Choroid plexus epithelial cell (primary cell): ENCODE data around the gene ATXN7L1.
"Not testable (repeated sequence)": the region's sequence is repeated elsewhere in the genome, so short reads cannot be mapped to it uniquely, and the experiment has no call there.

ENCODE experiments used
- DNase-seq: peaks from one replicate; pipeline ENCODE4 v3.0.0-alpha.2; 2010; ENCODE audit warnings: low read depth
- H3K4me3 ChIP-seq: 2 replicates; pipeline ENCODE4 v1.5.1; 2011; ENCODE audit warnings: low read depth, mild to moderate bottlenecking, control low read depth, low read length, moderate library complexity
- CTCF ChIP-seq: conservative IDR thresholded peaks from 2 replicates; pipeline ENCODE4 v1.5.1; 2011; ENCODE audit warnings: low read depth, mild to moderate bottlenecking, control low read depth, inconsistent platforms, low read length, moderate library complexity

The ATXN7L1 gene

GRCh38 chr7:105715528-105715927, 160.9 kb downstream of the ATXN7L1 start:
- no peak for DNase-seq
- no peak for TF ChIP-seq CTCF
- no peak overlapping the region for H3K4me3 ChIP-seq

GRCh38 chr7:105713488-105714465, 162.6 kb downstream of the ATXN7L1 start:
- H3K4me3 ChIP-seq: no peak overlapping the region
- no peak for TF ChIP-seq CTCF
- DNase-seq: peak; percentile 21

GRCh38 chr7:105712877-105713276, 163.5 kb downstream of the ATXN7L1 start:
- DNase-seq: no peak
- no peak for TF ChIP-seq CTCF
- H3K4me3 ChIP-seq: no peak overlapping the region

- no peak for DNase-seq
- TF ChIP-seq CTCF: no peak
Measured at GRCh38 chr7:105711726-105712402, 164.5 kb downstream of the ATXN7L1 start.

GRCh38 chr7:105710720-105711119, 165.7 kb downstream of the ATXN7L1 start:
- not testable (repeated sequence) for DNase-seq, H3K4me3 ChIP-seq

More at GRCh38 chr7:105711726-105712402, 164.5 kb downstream of the ATXN7L1 start:
- H3K4me3 ChIP-seq: no peak overlapping the region

- TF ChIP-seq CTCF: no peak
- H3K4me3 ChIP-seq: no peak overlapping the region
- no peak for DNase-seq
Measured at GRCh38 chr7:105708763-105709080, 167.7 kb downstream of the ATXN7L1 start.

- TF ChIP-seq CTCF: no peak
- no peak for DNase-seq
- no peak overlapping the region for H3K4me3 ChIP-seq
Measured at GRCh38 chr7:105707967-105708762, 168.2 kb downstream of the ATXN7L1 start.
